Endometrium (tissue), 2 donors: Measurements from ENCODE around the gene ITGA5.

Source experiments
- FAIRE-seq: peaks from 2 replicates; lab custom pipeline; 2012; peaks lifted over from hg19 to GRCh38; lab: Jason Lieb, UNC
- donor health status: control.
- donor health status: control.

ITGA5 gene

GRCh38 chr12:54389134-54389508 is 29.9 kb downstream of the ITGA5 start:
- no peak for FAIRE-seq

GRCh38 chr12:54388237-54389133 is 30.6 kb downstream of the ITGA5 start:
- FAIRE-seq = no peak

GRCh38 chr12:54387114-54387467 is 32.0 kb downstream of the ITGA5 start:
- no peak for FAIRE-seq

GRCh38 chr12:54386403-54387113 is 32.5 kb downstream of the ITGA5 start:
- no peak for FAIRE-seq

- FAIRE-seq = no peak
Observed at GRCh38 chr12:54385251-54385914, 33.7 kb downstream of the ITGA5 start.

GRCh38 chr12:54384591-54385041 is 34.5 kb downstream of the ITGA5 start, which contains the start of gene ZNF385A:
ZNF385A (minus strand) TSS chr12:54384733; CDS start chr12:54384514, 219 bp downstream.
- FAIRE-seq = no peak

- no peak for FAIRE-seq
Observed at GRCh38 chr12:54383041-54383609, 35.9 kb downstream of the ITGA5 start.

GRCh38 chr12:54381136-54381535 is 37.9 kb downstream of the ITGA5 start:
- FAIRE-seq = no peak

GRCh38 chr12:54379398-54380201 is 39.5 kb downstream of the ITGA5 start:
- FAIRE-seq = no peak

- no peak for FAIRE-seq
Observed at GRCh38 chr12:54378796-54379397, 40.2 kb downstream of the ITGA5 start.

- no peak for FAIRE-seq
Observed at GRCh38 chr12:54377797-54378515, 41.1 kb downstream of the ITGA5 start.

GRCh38 chr12:54377007-54377406 is 42.1 kb downstream of the ITGA5 start:
- FAIRE-seq = no peak

- FAIRE-seq = no peak
Observed at GRCh38 chr12:54376596-54376995, 42.5 kb downstream of the ITGA5 start.

- FAIRE-seq = no peak
Observed at GRCh38 chr12:54375259-54375579, 43.8 kb downstream of the ITGA5 start.

GRCh38 chr12:54374562-54375258 is 44.4 kb downstream of the ITGA5 start:
- FAIRE-seq = no peak

GRCh38 chr12:54373649-54374561 is 45.2 kb downstream of the ITGA5 start:
- no peak for FAIRE-seq

- FAIRE-seq = no peak
Observed at GRCh38 chr12:54372113-54372806, 46.8 kb downstream of the ITGA5 start.
